Activated CD4-positive, alpha-beta T cell treated with anti-CD3 and anti-CD28 coated beads, Interleukin-2, amount 10 ng/mL, durations not matched to agents 24 days and 14 days (primary cell): Measurements from ENCODE around the gene DNAJC15. TPM values are rescaled to one million over a fixed set of nuclear protein-coding genes. Genes with fewer than 3 reads are reported as not detected.

ENCODE experiments used
- DNase-seq: peaks from one replicate; pipeline ENCODE4 v3.0.0; 2022
- H3K27ac Mint-ChIP-seq: one replicate; pipeline ENCODE4 v1.8.0; 2022; ENCODE audit warnings: mild to moderate bottlenecking, mixed read lengths
- H3K27me3 Mint-ChIP-seq: one replicate; pipeline ENCODE4 v1.8.0; 2022; ENCODE audit warnings: mixed read lengths
- H3K36me3 Mint-ChIP-seq: one replicate; pipeline ENCODE4 v1.8.0; 2022; ENCODE audit warnings: low read depth, mild to moderate bottlenecking, mixed read lengths
- H3K4me1 Mint-ChIP-seq: one replicate; pipeline ENCODE4 v1.8.0; 2021; ENCODE audit warnings: mixed read lengths
- H3K4me3 Mint-ChIP-seq: one replicate; pipeline ENCODE4 v1.8.0; 2022; ENCODE audit warnings: mild to moderate bottlenecking, moderate library complexity, mixed read lengths
- H3K9me3 Mint-ChIP-seq: one replicate; pipeline ENCODE4 v1.8.0; 2021; ENCODE audit warnings: mixed read lengths
- intact Hi-C: fragments of 100-400 bp; cut with micrococcal nuclease; formaldehyde crosslinking; loops from one replicate; pipeline ENCODE4 v1.15.1; 2023
- total RNA-seq: library from RNA; stranded (reverse); gene quantifications from 2 replicates; pipeline ENCODE4 v1.2.3, GENCODE V29; 2022

The DNAJC15 gene
- total RNA-seq, 1 donor from 2014 or later = 16.6 TPM

DNA sequence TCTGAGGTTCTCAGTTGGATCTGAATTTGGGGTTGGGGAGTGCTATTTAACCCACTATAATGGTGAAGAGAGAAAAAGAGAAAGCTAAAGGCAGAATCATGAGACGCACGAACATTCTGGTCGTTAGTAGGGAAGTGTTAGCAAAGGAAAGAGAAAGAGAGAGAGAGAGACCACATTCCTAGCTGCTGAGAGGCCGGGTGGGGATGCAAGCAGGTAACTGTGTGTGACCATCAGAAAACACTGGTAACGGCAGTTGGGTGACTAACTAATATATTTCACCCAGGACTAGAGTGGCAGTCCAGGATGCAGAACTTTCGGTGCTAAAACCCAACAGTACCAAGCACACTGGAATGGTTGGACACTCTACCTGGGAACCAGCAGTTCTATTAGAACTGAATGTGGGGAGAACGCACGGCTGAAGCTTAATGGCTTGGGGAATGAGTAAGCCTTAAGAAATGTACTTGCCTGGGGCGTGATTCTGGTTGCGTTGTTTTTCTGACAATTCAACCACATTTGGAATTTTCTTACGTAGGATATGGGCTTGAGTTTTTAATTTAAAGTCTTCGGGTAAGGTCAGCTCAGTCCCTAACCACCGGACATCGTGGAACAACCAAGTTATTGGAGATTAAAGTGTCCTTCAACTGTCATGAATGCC is 130.2 kb downstream of the DNAJC15 start:
- Mint-ChIP-seq H3K4me3 (no peak overlapping the region), H3K36me3 (no peaks in the 10 kb centered on the region), H3K4me1 (no peaks in the 10 kb centered on the region), H3K9me3 (no peaks in the 10 kb centered on the region), H3K27ac (no peak overlapping the region), H3K27me3 (peaks cover 9% of the 10 kb centered on the region)
- no peak for DNase-seq
- intact Hi-C loops = no loop called here

DNA sequence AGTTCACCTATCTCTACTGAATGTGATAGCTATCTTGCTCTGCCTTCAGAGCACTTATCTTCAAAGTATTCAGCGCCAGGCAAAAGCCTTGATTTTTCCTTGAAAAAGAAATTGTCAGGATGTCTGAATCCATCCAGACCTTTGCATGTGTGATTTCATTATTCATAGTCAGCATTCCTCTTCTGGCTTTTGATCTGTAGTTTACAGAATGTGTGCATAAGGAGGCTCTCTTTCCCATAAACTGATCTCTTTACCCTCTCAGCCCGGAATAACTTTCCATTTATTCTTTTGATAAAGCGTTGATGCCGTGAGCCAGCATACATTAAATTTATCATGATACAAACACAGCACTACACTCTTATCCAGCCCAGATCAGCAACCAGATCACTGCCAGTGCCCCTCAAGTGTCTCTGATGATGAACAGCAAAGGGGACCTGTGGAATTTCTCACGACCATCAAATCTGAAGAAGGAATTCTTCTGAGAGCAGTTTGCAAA is 130.8 kb downstream of the DNAJC15 start:
- no peak overlapping the region for H3K4me3 Mint-ChIP-seq
- intact Hi-C loops = no loop called here
- H3K27ac Mint-ChIP-seq = no peak overlapping the region
- H3K9me3 Mint-ChIP-seq = no peaks in the 10 kb centered on the region
- no peak for DNase-seq
- no peaks in the 10 kb centered on the region for H3K4me1 Mint-ChIP-seq
- no peaks in the 10 kb centered on the region for H3K36me3 Mint-ChIP-seq
- peaks cover 8% of the 10 kb centered on the region for H3K27me3 Mint-ChIP-seq

DNA sequence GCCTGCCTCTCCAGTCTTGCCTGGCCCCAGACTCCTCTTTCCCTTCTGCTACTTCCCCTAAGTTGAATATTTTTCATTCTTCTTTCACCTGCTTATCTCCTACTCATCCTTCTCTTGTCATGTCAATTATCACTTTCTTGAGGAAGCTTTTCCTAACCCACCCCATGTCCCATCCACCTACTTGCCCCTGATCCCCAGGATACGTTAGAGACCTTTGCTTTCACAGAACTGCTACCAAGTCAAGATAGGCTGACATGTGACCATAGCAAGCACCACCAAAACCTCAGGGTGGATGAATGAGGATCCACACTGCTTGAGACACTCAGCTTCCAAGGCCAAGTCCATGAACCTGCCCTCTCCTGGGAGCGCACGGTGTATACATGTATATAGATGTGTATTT is 131.5 kb downstream of the DNAJC15 start:
- no peak overlapping the region for H3K27ac Mint-ChIP-seq
- H3K36me3 Mint-ChIP-seq = no peaks in the 10 kb centered on the region
- H3K4me1 Mint-ChIP-seq = no peaks in the 10 kb centered on the region
- no peaks in the 10 kb centered on the region for H3K9me3 Mint-ChIP-seq
- H3K27me3 Mint-ChIP-seq = peaks cover 8% of the 10 kb centered on the region
- intact Hi-C loops = no loop called here
- no peak overlapping the region for H3K4me3 Mint-ChIP-seq
- no peak for DNase-seq

DNA sequence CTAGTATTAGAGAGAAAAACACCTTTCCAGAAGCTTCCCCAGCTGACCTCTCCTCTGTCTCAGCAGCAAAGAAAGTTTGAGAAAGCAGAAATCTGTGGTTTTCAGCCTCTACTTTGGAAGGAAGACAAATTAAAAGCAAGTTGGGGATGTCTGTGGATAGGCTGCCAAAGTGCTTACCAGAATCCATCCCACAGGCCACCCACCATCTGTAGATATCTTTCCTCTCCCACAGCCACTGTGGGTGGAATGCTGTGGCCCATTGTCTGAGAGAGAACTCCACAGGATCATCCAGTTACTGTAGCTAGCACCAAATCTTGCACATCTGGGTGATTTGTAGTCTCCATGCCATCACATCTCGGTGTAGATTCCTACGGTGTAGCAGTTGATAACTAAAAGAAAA is 133.5 kb downstream of the DNAJC15 start:
- H3K4me3 Mint-ChIP-seq = no peak overlapping the region
- H3K27ac Mint-ChIP-seq = no peak overlapping the region
- peaks cover 5% of the 10 kb centered on the region for H3K27me3 Mint-ChIP-seq
- H3K9me3 Mint-ChIP-seq = peaks cover 6% of the 10 kb centered on the region
- no peaks in the 10 kb centered on the region for H3K4me1 Mint-ChIP-seq
- intact Hi-C loops = no loop called here
- DNase-seq = no peak
- H3K36me3 Mint-ChIP-seq = no peaks in the 10 kb centered on the region

DNA sequence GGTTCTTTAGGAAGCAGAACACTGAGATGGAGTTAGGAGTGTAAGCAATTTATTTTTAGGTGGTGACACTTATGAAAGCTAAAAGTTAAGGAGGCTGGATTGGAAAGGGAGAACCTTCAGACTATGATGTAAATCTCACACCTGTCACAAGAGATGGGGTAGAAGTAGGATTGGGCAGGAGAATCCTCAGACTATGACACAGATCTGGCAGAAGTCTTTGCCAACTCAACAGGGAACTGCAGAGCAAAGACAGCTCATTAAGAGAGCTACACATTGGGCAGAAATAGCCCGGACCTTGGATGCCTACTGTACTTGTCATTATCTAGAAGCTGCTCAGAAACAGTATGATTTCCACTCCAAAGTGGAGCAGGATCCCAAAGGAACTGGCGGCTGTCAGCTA is 134.4 kb downstream of the DNAJC15 start:
- H3K4me1 Mint-ChIP-seq = no peaks in the 10 kb centered on the region

DNA sequence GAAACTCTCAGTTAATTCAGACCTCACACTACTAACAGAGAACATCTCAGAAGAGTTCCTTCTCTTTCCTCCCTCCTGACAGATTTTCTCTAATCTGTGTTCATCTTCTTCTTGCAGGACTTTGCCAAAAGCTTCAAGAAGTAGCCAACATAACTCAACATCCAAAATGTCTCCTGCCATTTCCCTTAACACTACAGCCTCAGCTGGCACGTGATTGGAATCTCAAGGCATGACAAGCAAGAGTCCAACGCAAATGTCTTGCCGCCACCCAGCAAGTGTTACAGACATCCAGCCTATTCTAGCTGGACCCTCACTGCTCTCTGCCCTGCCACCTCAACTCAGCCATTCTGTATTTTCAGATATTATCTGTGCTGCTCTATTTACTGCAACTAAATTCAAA is 135.1 kb downstream of the DNAJC15 start:
- Mint-ChIP-seq H3K4me1 (no peaks in the 10 kb centered on the region), H3K27me3 (peaks cover 5% of the 10 kb centered on the region), H3K27ac (no peak overlapping the region), H3K4me3 (no peak overlapping the region), H3K9me3 (peaks cover 7% of the 10 kb centered on the region), H3K36me3 (no peaks in the 10 kb centered on the region)
- no peak for DNase-seq
- intact Hi-C loops = no loop called here

More for the DNA sequence above, 134.4 kb downstream of the DNAJC15 start:
- H3K36me3 Mint-ChIP-seq = no peaks in the 10 kb centered on the region
- no peak for DNase-seq
- peaks cover 5% of the 10 kb centered on the region for H3K27me3 Mint-ChIP-seq
- intact Hi-C loops = no loop called here
- peaks cover 6% of the 10 kb centered on the region for H3K9me3 Mint-ChIP-seq
- H3K4me3 Mint-ChIP-seq = no peak overlapping the region
- no peak overlapping the region for H3K27ac Mint-ChIP-seq

DNA sequence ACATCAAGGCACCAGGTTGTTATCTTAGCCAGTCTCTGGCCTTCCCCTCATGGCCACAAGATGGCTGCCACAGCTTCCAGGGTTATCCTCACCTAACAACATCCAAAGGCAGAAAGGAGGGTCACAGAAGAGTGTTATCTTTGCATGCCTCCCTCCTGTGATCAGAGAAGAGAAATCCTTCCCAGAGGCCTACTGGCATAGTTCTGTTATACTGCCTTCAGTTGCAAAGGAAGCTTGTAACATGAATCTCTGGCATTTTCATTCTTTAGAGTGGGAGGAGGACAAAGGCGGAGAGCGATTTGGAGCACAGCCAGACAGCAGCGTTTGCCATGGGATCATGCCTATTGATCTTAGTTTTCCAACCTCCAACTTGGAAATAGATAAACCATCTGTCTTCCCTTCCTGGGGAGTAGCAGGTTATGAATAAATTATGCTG is 135.7 kb downstream of the DNAJC15 start:
- Mint-ChIP-seq H3K36me3 (no peaks in the 10 kb centered on the region), H3K9me3 (peaks cover 9% of the 10 kb centered on the region), H3K27me3 (peaks cover 5% of the 10 kb centered on the region), H3K4me1 (no peaks in the 10 kb centered on the region), H3K27ac (no peak overlapping the region), H3K4me3 (no peak overlapping the region)
- peak; percentile 13 for DNase-seq
- intact Hi-C loops = no loop called here

Other genes with a start within 250 kb of the DNAJC15 start
- not detected in 2 replicates for gene FAM216B, start 242.0 kb upstream of the DNAJC15 start, total RNA-seq
- gene EPSTI1, start 31.3 kb upstream of the DNAJC15 start, total RNA-seq = 16.2 and 16.5 TPM in 2 replicates